GM03348 (cell line): Measurements from ENCODE around the gene ZNF778.
"Not testable (repeated sequence)": the region's sequence is repeated elsewhere in the genome, so short reads cannot be mapped to it uniquely, and the experiment has no call there.

Source experiments
- DNase-seq: peaks from one replicate; pipeline ENCODE4 v3.0.0; 2012; ENCODE audit warnings: low spot score

The ZNF778 gene

DNA sequence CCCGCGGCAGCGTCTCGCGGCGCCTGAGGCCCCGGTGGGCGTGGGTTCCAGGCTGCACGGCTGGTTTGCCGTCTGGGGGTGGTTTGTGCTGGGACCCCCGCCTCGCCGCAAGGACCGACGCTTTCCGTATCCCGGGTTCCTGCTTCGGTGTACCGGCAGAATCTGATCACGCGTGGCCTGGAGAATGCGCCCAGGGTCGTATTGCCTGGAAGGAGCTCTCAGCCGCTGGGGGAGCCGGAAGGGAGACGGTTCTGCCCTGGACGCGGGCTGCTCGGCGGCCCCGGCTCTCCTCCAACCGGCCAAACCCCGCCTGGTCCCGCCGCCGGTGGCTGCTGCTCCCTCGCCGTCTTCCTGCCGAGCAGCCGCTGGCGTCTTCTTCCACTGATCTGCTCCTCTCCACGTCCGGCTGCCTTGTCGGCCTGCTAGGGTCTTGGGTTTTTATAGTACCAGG is 39.8 kb downstream of the ZNF778 start:
- peak; percentile 63 for DNase-seq

DNA sequence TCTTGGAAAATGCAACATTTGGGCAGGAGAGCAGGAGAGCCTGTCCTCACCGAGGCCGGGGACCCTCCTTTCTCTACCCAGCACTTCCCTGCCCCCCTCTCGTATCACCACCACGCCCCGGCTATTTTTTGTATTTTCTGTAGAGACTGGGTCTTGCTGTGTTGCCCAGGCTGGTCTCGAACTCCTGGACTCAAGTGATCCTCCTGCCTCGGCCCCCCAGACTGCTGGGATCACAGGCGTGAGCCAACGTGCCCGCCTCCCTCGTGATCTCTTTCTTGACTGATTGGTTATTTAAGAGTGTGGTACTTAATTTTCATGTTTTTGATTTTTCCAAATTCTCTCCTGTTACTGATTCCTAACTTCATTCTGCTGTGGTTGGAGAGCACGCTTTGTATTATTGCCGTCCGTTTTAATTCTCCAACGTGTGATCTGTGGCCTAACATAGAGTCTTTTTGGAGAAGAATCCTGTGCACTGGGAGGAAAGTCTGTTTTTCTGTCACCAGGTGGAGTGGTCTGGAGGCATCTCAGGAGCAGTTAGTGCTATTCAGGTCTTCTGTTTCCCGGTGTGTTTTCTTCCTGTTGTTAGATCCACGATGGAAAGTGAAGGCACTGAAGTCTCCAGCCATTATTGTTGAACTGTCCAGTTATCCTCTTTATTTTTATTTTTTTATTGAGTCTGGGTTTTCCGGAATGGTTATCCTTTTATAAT is 40.4 kb downstream of the ZNF778 start:
- no peak for DNase-seq

DNA sequence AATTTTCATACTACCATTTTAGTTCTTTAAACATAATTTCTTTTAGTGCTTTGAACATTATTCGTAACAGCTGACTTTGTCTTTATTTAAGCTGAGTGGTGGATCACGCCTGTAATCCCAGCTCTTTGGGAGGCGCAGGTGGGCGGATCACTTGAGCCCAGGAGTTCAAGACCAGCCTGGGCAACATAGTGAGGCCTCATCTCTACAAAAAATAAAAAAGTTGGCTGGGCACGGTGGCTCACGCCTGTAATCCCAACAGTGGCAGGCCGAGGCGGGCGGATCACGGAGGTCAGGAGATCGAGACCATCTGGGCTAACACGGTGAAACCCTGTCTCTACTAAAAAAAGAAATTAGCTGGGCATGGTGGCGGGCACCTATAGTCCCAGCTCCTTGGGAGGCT is 42.4 kb downstream of the ZNF778 start:
- not testable (repeated sequence) for DNase-seq

DNA sequence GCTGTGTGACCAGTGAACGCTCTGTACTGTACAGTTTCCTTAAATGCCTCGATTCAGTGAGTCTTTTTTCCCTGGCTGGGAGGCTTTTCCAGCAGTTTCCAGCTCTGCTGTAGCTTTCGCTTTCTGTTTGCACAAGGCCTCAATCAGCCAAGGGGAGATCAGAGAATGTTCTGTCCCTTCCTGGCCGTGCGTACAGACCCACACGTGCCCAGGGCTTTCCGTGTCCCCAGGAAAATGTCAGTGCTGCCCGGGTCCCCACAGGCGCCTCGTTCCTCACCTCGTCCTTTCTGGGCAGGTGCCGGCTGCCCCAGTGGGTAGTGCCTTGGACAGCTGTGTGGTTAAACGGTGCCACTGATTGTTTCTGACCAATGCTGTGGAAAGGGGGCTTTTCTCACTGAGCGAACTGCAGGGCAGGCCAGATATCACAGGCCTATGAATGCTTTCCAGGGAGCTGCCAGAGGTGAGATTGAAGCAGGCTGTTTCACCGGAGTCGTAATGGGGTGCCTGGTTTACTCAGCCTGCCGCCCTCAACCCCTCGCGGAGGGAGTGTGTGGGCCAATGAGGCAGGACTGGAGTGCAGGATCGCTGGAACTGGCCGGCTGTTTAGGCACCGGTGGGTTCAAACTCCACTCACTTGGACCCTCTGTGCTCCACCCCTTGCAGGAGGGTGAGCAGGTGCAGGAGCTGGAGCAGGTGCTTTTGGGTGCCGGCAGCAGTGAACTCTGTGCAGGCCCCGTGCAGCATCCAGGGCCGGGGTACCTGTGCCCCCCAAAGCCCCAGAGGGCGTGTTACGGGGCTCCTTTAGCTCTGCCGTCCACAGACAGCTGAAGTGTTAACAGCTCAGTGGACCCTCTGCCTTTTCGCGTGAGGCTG is 44.4 kb downstream of the ZNF778 start:
- no peak for DNase-seq

- no peak for DNase-seq
Observed at GRCh38 chr16:89264800-89265550, 47.5 kb downstream of the ZNF778 start.

GRCh38 chr16:89265647-89266046 is 48.1 kb downstream of the ZNF778 start:
- DNase-seq = no peak

DNA sequence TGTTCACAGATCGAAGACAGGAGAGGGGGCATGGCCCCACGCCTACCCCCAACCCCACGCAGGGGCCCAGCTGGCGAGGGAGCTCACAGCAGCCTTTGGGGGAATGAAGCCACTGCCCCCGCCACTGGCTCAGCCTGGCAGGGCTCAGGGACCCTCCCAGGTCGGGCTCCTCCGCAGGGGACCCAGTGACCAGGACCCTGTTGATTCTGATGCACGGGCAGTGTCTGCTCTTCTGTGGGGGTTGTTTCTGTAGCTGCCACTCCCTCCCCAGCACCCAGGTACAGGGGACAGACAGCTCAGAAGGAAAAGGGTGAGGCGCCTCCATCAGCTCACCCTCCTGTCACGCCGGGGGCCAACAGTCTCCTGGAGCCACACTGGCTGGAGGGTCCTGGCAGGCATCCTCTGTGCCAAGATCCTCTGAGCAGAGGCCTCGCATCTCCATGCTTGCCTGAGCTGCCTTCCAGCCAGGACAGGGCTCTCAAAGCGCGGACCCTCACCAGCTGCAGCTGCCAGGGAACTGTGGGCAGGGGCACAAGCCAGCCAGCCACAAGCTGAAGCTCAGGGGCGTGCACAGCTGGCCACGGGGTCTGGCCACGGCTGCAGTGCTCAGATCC is 49.1 kb downstream of the ZNF778 start:
- no peak for DNase-seq

- not testable (repeated sequence) for DNase-seq
Observed at GRCh38 chr16:89267746-89268145, 50.2 kb downstream of the ZNF778 start.

DNA sequence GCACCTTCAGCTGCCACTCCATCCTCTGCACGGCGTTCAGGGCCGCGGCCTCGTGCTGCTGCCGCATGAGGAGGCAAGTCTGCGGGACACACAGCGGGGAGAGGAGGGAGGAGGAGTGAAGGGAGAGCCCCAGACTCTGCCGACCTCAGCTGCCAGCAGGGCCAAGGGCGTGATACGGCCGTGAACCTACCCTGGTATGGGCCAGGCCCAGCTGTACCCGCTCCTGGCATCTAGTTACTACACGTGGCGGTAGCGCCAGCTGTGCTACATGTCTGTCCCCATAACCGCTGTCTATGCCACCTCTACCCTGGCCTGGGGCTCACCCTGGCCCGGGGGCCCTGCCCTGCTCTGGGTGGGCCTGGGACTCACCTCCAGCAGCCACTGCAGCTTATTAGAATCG is 51.1 kb downstream of the ZNF778 start:
- no peak for DNase-seq

DNA sequence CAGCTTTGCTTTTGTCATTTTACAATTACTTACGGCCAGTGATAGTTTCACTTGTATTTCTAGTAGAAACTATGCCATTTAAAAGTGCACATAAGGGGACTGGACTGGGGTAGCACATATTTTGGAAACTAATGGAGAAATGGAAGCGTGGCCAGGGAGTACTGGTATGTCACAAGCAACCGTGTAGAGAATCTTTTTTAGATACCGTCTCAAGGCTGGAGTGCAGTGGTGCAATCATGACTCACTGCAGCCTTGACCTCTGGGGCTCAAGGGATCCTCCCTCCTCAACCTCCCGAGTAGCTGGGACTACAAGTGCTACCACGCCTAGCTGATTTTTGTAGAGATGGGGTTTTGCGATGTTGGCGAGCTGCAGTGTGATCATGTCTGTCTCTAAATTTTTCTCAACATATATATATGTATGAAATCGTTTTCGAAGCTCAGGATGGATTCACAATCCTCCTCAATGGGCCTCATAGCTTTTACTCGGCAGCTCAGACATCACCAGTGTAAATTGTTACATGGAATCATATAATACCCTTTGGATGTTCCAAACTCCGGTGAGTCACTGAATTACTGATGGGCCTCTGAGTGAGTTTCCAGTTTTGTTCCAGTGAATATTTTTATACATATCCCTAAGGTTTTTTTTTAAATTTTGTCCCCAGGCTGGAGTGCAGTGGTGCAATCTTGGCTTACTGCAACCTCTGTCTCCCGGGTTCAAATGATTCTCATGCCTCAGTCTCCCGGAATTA is 51.7 kb downstream of the ZNF778 start:
- DNase-seq = no peak

- DNase-seq = no peak
Observed at GRCh38 chr16:89269805-89270665, 52.5 kb downstream of the ZNF778 start.

DNA sequence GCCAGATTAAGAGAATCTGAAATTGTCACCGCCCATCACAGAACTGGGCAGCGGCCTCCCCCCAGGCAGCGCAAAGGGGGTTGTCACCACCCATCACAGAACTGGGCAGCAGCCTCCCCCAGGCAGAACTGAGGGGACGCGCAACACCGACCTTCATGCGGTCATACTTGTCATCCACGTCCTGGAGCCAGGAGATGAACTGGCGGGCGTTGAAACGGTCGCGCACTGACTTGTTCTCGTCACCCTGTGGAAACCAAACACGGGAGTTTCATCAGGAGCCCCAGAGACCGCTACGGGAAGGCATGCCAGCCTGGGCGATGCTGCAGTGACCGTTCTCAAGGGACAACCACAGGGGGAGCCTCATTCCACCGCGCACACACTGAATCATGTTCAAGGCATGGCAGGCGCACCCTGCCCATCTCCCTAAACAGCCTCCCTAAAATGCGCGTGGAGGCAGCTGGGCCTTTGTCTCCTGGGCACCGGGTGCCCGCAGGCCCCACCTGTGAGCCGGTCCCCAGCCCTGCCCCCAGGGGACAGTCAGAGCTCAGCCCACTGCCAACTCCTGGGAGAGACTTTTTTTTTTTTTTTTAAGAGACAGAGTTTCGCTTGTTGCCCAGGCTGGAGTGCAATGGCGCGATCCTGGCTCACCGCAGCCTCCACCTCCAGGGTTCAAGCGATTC is 53.3 kb downstream of the ZNF778 start:
- no peak for DNase-seq

DNA sequence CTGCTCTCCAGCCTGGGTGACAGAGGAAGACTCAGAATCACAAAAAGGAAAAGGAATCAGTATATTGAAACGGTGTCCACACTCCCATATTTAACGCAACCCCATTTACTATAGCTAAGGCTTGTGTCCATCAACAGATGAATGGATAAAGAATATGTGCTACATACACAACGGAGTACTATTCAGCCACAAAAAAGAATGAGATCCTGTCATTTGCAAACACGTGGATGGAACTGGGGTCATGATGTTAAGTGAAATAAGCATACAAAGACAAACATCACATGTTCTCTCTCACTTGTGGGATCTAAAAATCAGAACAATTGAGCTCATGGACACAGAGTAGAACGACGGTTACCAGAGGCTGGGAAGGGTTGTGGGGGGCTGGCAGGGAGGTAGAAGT is 55.1 kb downstream of the ZNF778 start:
- no peak for DNase-seq

DNA sequence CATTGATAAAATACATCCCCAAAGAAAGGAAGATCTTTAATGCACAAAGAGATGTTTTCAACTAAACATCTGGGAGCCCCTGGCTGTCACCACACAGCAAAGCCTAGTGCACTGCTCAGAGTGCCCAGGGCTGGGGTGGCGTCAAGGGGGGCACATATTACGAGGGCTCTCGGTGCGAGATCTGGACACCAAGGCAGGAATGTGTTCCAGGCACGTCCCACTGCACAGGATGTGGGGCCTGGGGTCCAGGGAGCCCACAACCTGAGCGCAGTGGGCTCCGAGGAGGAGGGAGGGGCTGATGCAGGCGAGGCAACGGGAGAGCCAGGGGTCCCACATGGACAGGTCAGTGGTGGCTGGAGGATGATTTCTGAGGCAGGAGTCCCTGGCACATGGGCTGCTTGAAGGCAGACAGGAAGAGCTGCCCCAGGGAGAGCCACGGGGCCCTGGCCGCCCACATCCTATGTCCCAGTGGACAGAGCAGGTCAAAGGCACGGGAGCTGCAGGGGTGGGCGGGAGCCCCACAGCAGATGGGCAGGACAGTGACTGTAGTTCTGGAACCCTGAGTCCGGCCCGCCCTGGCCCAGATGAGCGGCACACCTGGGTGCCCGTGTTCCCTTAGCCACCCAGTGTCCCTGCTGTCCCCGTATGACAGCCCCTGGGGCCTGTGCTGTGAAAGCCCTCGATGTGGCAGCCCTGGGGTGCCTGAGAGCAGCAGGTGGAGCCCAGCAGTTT is 56.4 kb downstream of the ZNF778 start:
- DNase-seq = no peak

DNA sequence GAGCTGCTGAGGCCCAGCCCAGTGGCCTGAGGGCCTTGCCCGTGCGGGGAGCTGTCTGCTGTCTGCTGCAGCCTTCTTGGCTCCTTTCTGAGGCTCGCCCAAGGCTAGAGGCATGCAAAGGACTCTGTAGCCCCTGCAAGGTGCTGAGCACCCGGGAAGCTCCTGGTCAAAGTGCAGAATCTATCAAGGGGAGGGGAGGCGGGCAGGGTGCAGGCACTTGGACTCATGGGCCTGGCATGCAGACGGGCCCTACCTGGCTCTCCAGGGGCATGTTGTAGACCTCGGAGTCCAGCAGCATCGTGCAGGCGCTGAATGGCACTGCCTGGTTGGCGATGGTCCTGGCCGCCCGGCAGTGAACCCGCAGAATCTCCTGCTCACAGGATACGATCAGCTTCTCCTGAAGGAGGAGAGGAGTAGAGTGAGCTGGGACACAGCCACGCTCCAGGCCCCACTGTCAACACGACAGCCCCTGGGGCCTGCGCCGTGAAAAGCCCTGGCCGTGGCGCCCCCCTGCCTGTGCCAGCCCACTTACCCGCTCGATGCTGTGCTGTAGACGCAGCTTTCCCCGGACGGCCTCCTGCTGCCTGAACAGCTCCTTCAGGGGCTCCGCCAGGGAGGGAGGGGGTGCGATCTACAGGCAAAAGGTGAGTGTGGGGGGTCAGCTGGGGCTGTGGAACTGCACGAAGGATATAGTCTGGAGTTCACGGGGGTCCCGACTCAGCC is 57.2 kb downstream of the ZNF778 start:
- no peak for DNase-seq

- DNase-seq = no peak
Observed at GRCh38 chr16:89275284-89275584, 57.7 kb downstream of the ZNF778 start.

GRCh38 chr16:89275837-89276720 is 58.6 kb downstream of the ZNF778 start:
- DNase-seq = no peak

GRCh38 chr16:89277049-89277448 is 59.5 kb downstream of the ZNF778 start:
- no peak for DNase-seq
